Kidney (tissue), 22 donors: ENCODE results near the gene HIGD1C. TPM values are rescaled to one million over a fixed set of nuclear protein-coding genes. Genes with fewer than 3 reads are reported as not detected.
"Not testable (repeated sequence)": the region's sequence is repeated elsewhere in the genome, so short reads cannot be mapped to it uniquely, and the experiment has no call there.

ENCODE experiments used
- DNase-seq, 5 donors: peaks; one replicate each; pipeline ENCODE4 v3.0.0-alpha.2; 2013 to 2020
- FAIRE-seq: peaks from 2 replicates; lab custom pipeline; 2012; peaks lifted over from hg19 to GRCh38; lab: Jason Lieb, UNC
- H3K27ac ChIP-seq, 2 donors: one replicate each; pipeline ENCODE4 v1.7.0; 2013; ENCODE audit warnings: low read depth in 2 of 2, low read length in 2 of 2, inconsistent platforms in 1 of 2
- H3K27me3 ChIP-seq: one replicate; pipeline ENCODE4 v1.7.1; 2013; ENCODE audit warnings: low read length, inconsistent platforms; ENCODE audit not compliant: control insufficient read depth, insufficient read depth
- H3K36me3 ChIP-seq, 3 donors: one replicate each; pipeline versions ENCODE4 v1.7.0 to v1.7.1; 2013; ENCODE audit warnings: low read length in 3 of 3, control low read depth in 1 of 3, inconsistent platforms in 1 of 3; ENCODE audit not compliant: insufficient read depth in 3 of 3, control insufficient read depth in 2 of 3
- H3K4me1 ChIP-seq, 3 donors: one replicate each; pipeline versions ENCODE4 v1.7.0 to v1.7.1; 2013; ENCODE audit warnings: low read length in 3 of 3, inconsistent platforms in 1 of 3, low read depth in 1 of 3; ENCODE audit not compliant: control insufficient read depth in 2 of 3, insufficient read depth in 2 of 3
- H3K4me3 ChIP-seq, 3 donors: one replicate each; pipeline versions ENCODE4 v1.7.0 to v1.8.1; 2013; ENCODE audit warnings: low read length in 3 of 3, control low read depth in 1 of 3, inconsistent platforms in 1 of 3
- H3K9ac ChIP-seq, 3 donors: one replicate each; pipeline versions ENCODE4 v1.7.0 to v1.7.1; 2013; ENCODE audit warnings: low read length in 3 of 3, control low read depth in 1 of 3, inconsistent platforms in 1 of 3
- H3K9me3 ChIP-seq, 3 donors: one replicate each; pipeline versions ENCODE4 v1.7.0 to v1.7.1; 2013; ENCODE audit warnings: low read length in 3 of 3, control low read depth in 1 of 3, inconsistent platforms in 1 of 3; ENCODE audit not compliant: control insufficient read depth in 2 of 3, insufficient read depth in 1 of 3
- CTCF ChIP-seq: IDR thresholded peaks from 3 replicates; pipeline ENCODE4 v1.5.1; 2012; ENCODE audit warnings: mild to moderate bottlenecking, moderate library complexity, borderline replicate concordance; ENCODE audit not compliant: insufficient read depth; ENCODE audit errors: extremely low read depth
- intact Hi-C: fragments of 100-400 bp; cut with DNase I; formaldehyde crosslinking; loops from one replicate; pipeline ENCODE4 v1.11.1; 2022
- long read RNA-seq, 10 donors: library from polyadenylated mRNA in 1 of 10; unstranded in 1 of 10; transcript quantifications; one replicate each; pipeline ENCODE4 v2.0.0 and lab custom pipeline, GENCODE V29; 2021 to 2026
- polyA plus RNA-seq: library from polyadenylated mRNA; stranded (reverse); fragments of 350-450 nt; fragmentation: Illumina TruSeq; extraction: RNeasy Lipid Tissue Mini Kit (QIAGEN cat#74804); gene quantifications from one replicate; pipeline ENCODE4 v1.2.3, GENCODE V29; 2014; ENCODE audit warnings: low read depth, low replicate concordance; ENCODE audit not compliant: insufficient read depth
- total RNA-seq: library from RNA; stranded (reverse); fragmentation: NEBNext Ultra II Directional; extraction: Animal tissue kit (Norgen Biotek cat#: 25700); gene quantifications from one replicate; pipeline ENCODE4 v1.2.1, GENCODE V29; 2021
- donor health status: control.
- donor health status: control.
- donor health status: control.
- donor health status: control.
- donor health status: control.
- donor health status: DM: yes; HTN: yes; CAD: no.
- donor health status: Normal renal cell carcinoma (clear cell type).

HIGD1C gene
- not detected for total RNA-seq
- not detected for polyA plus RNA-seq
- long read RNA-seq, donor 1, result 0 reads
- long read RNA-seq, donor 2, result 0 reads
- long read RNA-seq, donor 3, partial matches to known transcripts, result 25 of 25 reads
- long read RNA-seq, donor 3, other reads (novel, unspliced or antisense), result 0 of 25 reads
- long read RNA-seq, donor 4, partial matches to known transcripts, result 5 of 5 reads
- long read RNA-seq, donor 4, other reads (novel, unspliced or antisense), result 0 of 5 reads
- long read RNA-seq, donor 5, result 0 reads
- long read RNA-seq, donor 6, result 0 reads
- long read RNA-seq, donor 7, result 0 reads
- long read RNA-seq, donor 8, result 0 reads
- long read RNA-seq, donor 9, result 0 reads
- long read RNA-seq, donor 10, partial matches to known transcripts, result 5 of 5 reads
- long read RNA-seq, donor 10, other reads (novel, unspliced or antisense), result 0 of 5 reads

DNA sequence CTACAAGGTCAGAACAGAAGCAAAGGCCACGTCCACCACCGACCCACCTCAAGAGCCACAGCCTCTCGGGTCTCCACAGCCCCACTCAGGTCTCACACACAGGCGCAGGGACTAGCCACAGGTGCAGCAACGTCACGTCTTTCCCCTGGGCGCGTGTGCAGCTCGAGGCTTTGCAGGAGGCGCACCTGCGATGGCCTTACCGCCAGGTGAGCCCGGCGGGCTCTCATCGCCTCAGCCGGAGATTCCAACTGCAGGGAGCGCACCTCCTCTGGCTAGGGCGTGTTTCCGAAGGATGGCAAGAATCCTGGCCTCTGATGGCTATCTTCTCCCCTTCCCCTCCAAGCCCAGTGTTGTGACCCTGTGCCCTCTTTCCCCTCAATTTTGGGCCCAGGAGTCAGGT lies at the start of gene HIGD1C:
Gene HIGD1C, plus strand, starts transcription at position 35 of the 400 bp plus-strand sequence. CDS start 1,455 bp downstream, outside the sequence.
- Histone ChIP-seq H3K9me3 (no peaks in the 10 kb centered on the region), H3K36me3 (no peaks in the 10 kb centered on the region), H3K9ac (no peak within 1 kb of the TSS), H3K4me1 (no peaks in the 10 kb centered on the region), H3K27me3 (no peaks in the 10 kb centered on the region), H3K4me3 (no peak within 1 kb of the TSS), H3K27ac (no peak within 1 kb of the TSS)
- intact Hi-C loops, result no loop called here
- no peak for FAIRE-seq
- DNase-seq, result no peak
- no peak for TF ChIP-seq CTCF

DNA sequence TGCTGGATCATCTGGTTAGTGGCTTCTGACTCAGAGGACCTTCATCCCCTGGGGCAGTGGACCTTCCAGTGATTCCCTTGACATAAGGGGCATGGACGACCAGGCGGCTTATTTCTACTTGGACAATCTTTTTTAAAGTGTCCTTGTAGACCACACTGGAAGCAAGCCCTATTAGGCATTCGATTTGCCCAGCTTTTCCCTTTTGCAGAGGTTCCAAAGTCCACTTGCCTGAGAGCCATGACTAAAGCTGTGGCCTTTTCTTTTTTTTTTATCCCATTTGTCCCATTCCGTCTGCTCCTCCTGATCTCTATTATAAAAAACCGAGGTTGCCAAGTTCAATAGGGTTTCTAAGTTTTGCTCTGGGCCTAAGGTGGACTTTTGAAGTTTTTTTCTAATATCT lies 43.9 kb upstream of the HIGD1C start:
- FAIRE-seq, H3K4me3 ChIP-seq, H3K4me1 ChIP-seq, H3K27me3 ChIP-seq, H3K9ac ChIP-seq, H3K27ac ChIP-seq, intact Hi-C loops, DNase-seq, H3K9me3 ChIP-seq, H3K36me3 ChIP-seq: not testable (repeated sequence)

DNA sequence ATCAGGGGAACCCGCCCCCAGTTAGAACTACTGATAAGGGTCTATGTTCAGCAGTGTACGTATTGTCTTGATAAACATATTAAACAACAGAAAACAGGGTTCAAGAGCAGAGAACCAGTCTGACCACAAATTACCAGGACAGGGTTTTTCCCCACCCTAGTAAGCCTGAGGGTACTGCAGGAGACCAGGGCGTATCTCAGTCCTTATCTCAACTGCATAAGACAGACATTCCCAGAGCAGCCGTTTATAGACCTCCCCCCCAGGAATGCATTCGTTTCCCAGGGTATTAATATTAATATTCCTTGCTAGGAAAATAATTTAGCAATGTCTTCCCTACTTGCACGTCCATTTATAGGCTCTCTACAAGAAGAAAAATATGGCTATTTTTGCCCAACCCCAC lies 40.0 kb upstream of the HIGD1C start:
- H3K27me3 ChIP-seq, H3K36me3 ChIP-seq, H3K4me3 ChIP-seq, H3K4me1 ChIP-seq, DNase-seq, H3K27ac ChIP-seq, FAIRE-seq, H3K9ac ChIP-seq, intact Hi-C loops: not testable (repeated sequence)
- H3K9me3 ChIP-seq, result peaks cover 0 to 20% (median 7%) of the 10 kb centered on the region in 3 donors

GRCh38 chr12:50913224-50913623 lies 39.1 kb upstream of the HIGD1C start:
- Histone ChIP-seq H3K27me3 (no peaks in the 10 kb centered on the region), H3K36me3 (no peaks in the 10 kb centered on the region), H3K9me3 (peaks cover 0 to 20% (median 7%) of the 10 kb centered on the region in 3 donors), H3K4me1 (no peaks in the 10 kb centered on the region), H3K9ac (no peak overlapping the region), H3K27ac (no peak overlapping the region), H3K4me3 (no peak overlapping the region)
- FAIRE-seq, result no peak
- TF ChIP-seq CTCF, result no peak
- no peak for DNase-seq
- intact Hi-C loops, result no loop called here
